ENCODE data around the gene STK31.
A peak's percentile ranks its signal among the peaks of the same experiment; 100 is the strongest.
"Not testable (repeated sequence)": the region's sequence is repeated elsewhere in the genome, so short reads cannot be mapped to it uniquely, and the experiment has no call there.

Gene STK31

GRCh38 chr7:23712368-23713284 lies 2.6 kb downstream of the STK31 start:
- peaks cover 5 to 9% of the 10 kb centered on the region in 2 donors for H3K4me1 ChIP-seq (ENCODE audit: control insufficient read depth in 1 of 2, insufficient read depth in 2 of 2, low read length in 2 of 2)
- H3K27me3 ChIP-seq (ENCODE audit: control insufficient read depth in 1 of 2, insufficient read depth in 2 of 2, low read length in 2 of 2), result no peaks in the 10 kb centered on the region
- H3K9me3 ChIP-seq (ENCODE audit: control insufficient read depth in 1 of 2, low read length in 2 of 2), result no peaks in the 10 kb centered on the region
- no peak overlapping the region for H3K9ac ChIP-seq (ENCODE audit: low read depth in 1 of 2, low read length in 2 of 2)
- no peak overlapping the region for H3K4me3 ChIP-seq (ENCODE audit: low read depth in 1 of 2, low read length in 2 of 2)
- no peak overlapping the region for H3K27ac ChIP-seq (ENCODE audit: low read depth, low read length)
- no peaks in the 10 kb centered on the region for H3K36me3 ChIP-seq (ENCODE audit: control insufficient read depth in 1 of 2, insufficient read depth in 2 of 2, low read length in 2 of 2)

- Histone ChIP-seq H3K27ac (ENCODE audit: low read depth, low read length) (no peak overlapping the region), H3K36me3 (ENCODE audit: control insufficient read depth in 1 of 2, insufficient read depth in 2 of 2, low read length in 2 of 2) (no peaks in the 10 kb centered on the region), H3K9ac (ENCODE audit: low read depth in 1 of 2, low read length in 2 of 2) (no peak overlapping the region), H3K4me1 (ENCODE audit: control insufficient read depth in 1 of 2, insufficient read depth in 2 of 2, low read length in 2 of 2) (peaks cover 5 to 8% of the 10 kb centered on the region in 2 donors), H3K9me3 (ENCODE audit: control insufficient read depth in 1 of 2, low read length in 2 of 2) (no peaks in the 10 kb centered on the region), H3K27me3 (ENCODE audit: control insufficient read depth in 1 of 2, insufficient read depth in 2 of 2, low read length in 2 of 2) (no peaks in the 10 kb centered on the region), H3K4me3 (ENCODE audit: low read depth in 1 of 2, low read length in 2 of 2) (no peak overlapping the region)
Measured at GRCh38 chr7:23713285-23714149, 3.5 kb downstream of the STK31 start.

GRCh38 chr7:23714150-23714464 lies 4.1 kb downstream of the STK31 start:
- H3K9ac ChIP-seq (ENCODE audit: low read depth in 1 of 2, low read length in 2 of 2), result no peak overlapping the region
- H3K36me3 ChIP-seq (ENCODE audit: control insufficient read depth in 1 of 2, insufficient read depth in 2 of 2, low read length in 2 of 2), result no peaks in the 10 kb centered on the region
- H3K4me3 ChIP-seq (ENCODE audit: low read depth in 1 of 2, low read length in 2 of 2), result no peak overlapping the region

GRCh38 chr7:23714579-23714978 lies 4.6 kb downstream of the STK31 start:
- no peaks in the 10 kb centered on the region for H3K27me3 ChIP-seq (ENCODE audit: control insufficient read depth in 1 of 2, insufficient read depth in 2 of 2, low read length in 2 of 2)
- no peaks in the 10 kb centered on the region for H3K36me3 ChIP-seq (ENCODE audit: control insufficient read depth in 1 of 2, insufficient read depth in 2 of 2, low read length in 2 of 2)
- peaks cover 4 to 5% of the 10 kb centered on the region in 2 donors for H3K4me1 ChIP-seq (ENCODE audit: control insufficient read depth in 1 of 2, insufficient read depth in 2 of 2, low read length in 2 of 2)
- H3K27ac ChIP-seq (ENCODE audit: low read depth, low read length), result no peak overlapping the region
- H3K9ac ChIP-seq (ENCODE audit: low read depth in 1 of 2, low read length in 2 of 2), result no peak overlapping the region
- H3K4me3 ChIP-seq (ENCODE audit: low read depth in 1 of 2, low read length in 2 of 2), result no peak overlapping the region
- H3K9me3 ChIP-seq (ENCODE audit: control insufficient read depth in 1 of 2, low read length in 2 of 2), result no peaks in the 10 kb centered on the region

More at GRCh38 chr7:23714150-23714464, 4.1 kb downstream of the STK31 start:
- Histone ChIP-seq H3K9me3 (ENCODE audit: control insufficient read depth in 1 of 2, low read length in 2 of 2) (no peaks in the 10 kb centered on the region), H3K27me3 (ENCODE audit: control insufficient read depth in 1 of 2, insufficient read depth in 2 of 2, low read length in 2 of 2) (no peaks in the 10 kb centered on the region), H3K4me1 (ENCODE audit: control insufficient read depth in 1 of 2, insufficient read depth in 2 of 2, low read length in 2 of 2) (peaks cover 4 to 5% of the 10 kb centered on the region in 2 donors), H3K27ac (ENCODE audit: low read depth, low read length) (no peak overlapping the region)

- Histone ChIP-seq H3K4me1 (ENCODE audit: control insufficient read depth in 1 of 2, insufficient read depth in 2 of 2, low read length in 2 of 2) (peaks cover under 1% of the 10 kb centered on the region in 2 donors), H3K27me3 (ENCODE audit: control insufficient read depth in 1 of 2, insufficient read depth in 2 of 2, low read length in 2 of 2) (no peaks in the 10 kb centered on the region), H3K9me3 (ENCODE audit: control insufficient read depth in 1 of 2, low read length in 2 of 2) (no peaks in the 10 kb centered on the region), H3K36me3 (ENCODE audit: control insufficient read depth in 1 of 2, insufficient read depth in 2 of 2, low read length in 2 of 2) (no peaks in the 10 kb centered on the region), H3K9ac (ENCODE audit: low read depth in 1 of 2, low read length in 2 of 2) (no peak overlapping the region), H3K27ac (ENCODE audit: low read depth, low read length) (no peak overlapping the region), H3K4me3 (ENCODE audit: low read depth in 1 of 2, low read length in 2 of 2) (no peak overlapping the region)
Measured at GRCh38 chr7:23715099-23715498, 5.1 kb downstream of the STK31 start.

GRCh38 chr7:23717788-23718187 lies 7.8 kb downstream of the STK31 start:
- H3K9me3 ChIP-seq (ENCODE audit: control insufficient read depth in 1 of 2, low read length in 2 of 2), result no peaks in the 10 kb centered on the region
- no peaks in the 10 kb centered on the region for H3K27me3 ChIP-seq (ENCODE audit: control insufficient read depth in 1 of 2, insufficient read depth in 2 of 2, low read length in 2 of 2)
- H3K36me3 ChIP-seq (ENCODE audit: control insufficient read depth in 1 of 2, insufficient read depth in 2 of 2, low read length in 2 of 2), result no peaks in the 10 kb centered on the region
- no peaks in the 10 kb centered on the region for H3K4me1 ChIP-seq (ENCODE audit: control insufficient read depth in 1 of 2, insufficient read depth in 2 of 2, low read length in 2 of 2)
- no peak overlapping the region for H3K9ac ChIP-seq (ENCODE audit: low read depth in 1 of 2, low read length in 2 of 2)
- H3K4me3 ChIP-seq (ENCODE audit: low read depth in 1 of 2, low read length in 2 of 2), result no peak overlapping the region
- H3K27ac ChIP-seq (ENCODE audit: low read depth, low read length), result no peak overlapping the region

GRCh38 chr7:23721456-23721855 lies 11.4 kb downstream of the STK31 start:
- H3K9ac ChIP-seq (ENCODE audit: low read depth in 1 of 2, low read length in 2 of 2), result no peak overlapping the region

GRCh38 chr7:23722587-23723216 lies 12.7 kb downstream of the STK31 start:
- H3K4me3 ChIP-seq (ENCODE audit: low read depth in 1 of 2, low read length in 2 of 2), result peak overlapping the region in 1 of 2 donors; percentile 40
- H3K27ac ChIP-seq (ENCODE audit: low read depth, low read length); H3K27me3 ChIP-seq (ENCODE audit: control insufficient read depth in 1 of 2, insufficient read depth in 2 of 2, low read length in 2 of 2); H3K9me3 ChIP-seq (ENCODE audit: control insufficient read depth in 1 of 2, low read length in 2 of 2); H3K4me1 ChIP-seq (ENCODE audit: control insufficient read depth in 1 of 2, insufficient read depth in 2 of 2, low read length in 2 of 2); H3K36me3 ChIP-seq (ENCODE audit: control insufficient read depth in 1 of 2, insufficient read depth in 2 of 2, low read length in 2 of 2); H3K9ac ChIP-seq (ENCODE audit: low read depth in 1 of 2, low read length in 2 of 2): not testable (repeated sequence)

More at GRCh38 chr7:23721456-23721855, 11.4 kb downstream of the STK31 start:
- Histone ChIP-seq H3K4me3 (ENCODE audit: low read depth in 1 of 2, low read length in 2 of 2) (no peak overlapping the region), H3K27me3 (ENCODE audit: control insufficient read depth in 1 of 2, insufficient read depth in 2 of 2, low read length in 2 of 2) (no peaks in the 10 kb centered on the region), H3K36me3 (ENCODE audit: control insufficient read depth in 1 of 2, insufficient read depth in 2 of 2, low read length in 2 of 2) (no peaks in the 10 kb centered on the region), H3K4me1 (ENCODE audit: control insufficient read depth in 1 of 2, insufficient read depth in 2 of 2, low read length in 2 of 2) (no peaks in the 10 kb centered on the region), H3K9me3 (ENCODE audit: control insufficient read depth in 1 of 2, low read length in 2 of 2) (no peaks in the 10 kb centered on the region), H3K27ac (ENCODE audit: low read depth, low read length) (no peak overlapping the region)

GRCh38 chr7:23724113-23724512 lies 14.1 kb downstream of the STK31 start:
- H3K36me3 ChIP-seq (ENCODE audit: control insufficient read depth in 1 of 2, insufficient read depth in 2 of 2, low read length in 2 of 2); H3K9ac ChIP-seq (ENCODE audit: low read depth in 1 of 2, low read length in 2 of 2); H3K4me3 ChIP-seq (ENCODE audit: low read depth in 1 of 2, low read length in 2 of 2); H3K27ac ChIP-seq (ENCODE audit: low read depth, low read length); H3K4me1 ChIP-seq (ENCODE audit: control insufficient read depth in 1 of 2, insufficient read depth in 2 of 2, low read length in 2 of 2); H3K27me3 ChIP-seq (ENCODE audit: control insufficient read depth in 1 of 2, insufficient read depth in 2 of 2, low read length in 2 of 2); H3K9me3 ChIP-seq (ENCODE audit: control insufficient read depth in 1 of 2, low read length in 2 of 2): not testable (repeated sequence)

GRCh38 chr7:23742051-23742450 lies 32.0 kb downstream of the STK31 start:
- Histone ChIP-seq H3K27ac (ENCODE audit: low read depth, low read length) (no peak overlapping the region), H3K27me3 (ENCODE audit: control insufficient read depth in 1 of 2, insufficient read depth in 2 of 2, low read length in 2 of 2) (no peaks in the 10 kb centered on the region), H3K4me1 (ENCODE audit: control insufficient read depth in 1 of 2, insufficient read depth in 2 of 2, low read length in 2 of 2) (no peaks in the 10 kb centered on the region), H3K4me3 (ENCODE audit: low read depth in 1 of 2, low read length in 2 of 2) (no peak overlapping the region), H3K9me3 (ENCODE audit: control insufficient read depth in 1 of 2, low read length in 2 of 2) (peaks cover 8 to 13% of the 10 kb centered on the region in 2 donors), H3K36me3 (ENCODE audit: control insufficient read depth in 1 of 2, insufficient read depth in 2 of 2, low read length in 2 of 2) (no peaks in the 10 kb centered on the region), H3K9ac (ENCODE audit: low read depth in 1 of 2, low read length in 2 of 2) (no peak overlapping the region)

Data from duodenal mucosa (tissue), 2 donors.